MV-4-11 (cell line): Measurements from ENCODE around the gene CNTRL.

Experiments used
- DNase-seq: peaks from one replicate; lab custom pipeline; 2025; lab: John Stamatoyannopoulos, UW

The CNTRL gene

GRCh38 chr9:121179930-121180681 lies 105.4 kb downstream of the CNTRL start:
- no peak for DNase-seq

GRCh38 chr9:121182101-121182836 lies 107.5 kb downstream of the CNTRL start:
- DNase-seq = no peak

- peak; percentile 51 for DNase-seq
Measured at GRCh38 chr9:121182989-121183388, 108.2 kb downstream of the CNTRL start.

- DNase-seq = no peak
Measured at GRCh38 chr9:121183666-121184423, 109.1 kb downstream of the CNTRL start.

- DNase-seq = no peak
Measured at GRCh38 chr9:121184463-121184862, 109.7 kb downstream of the CNTRL start.

- peak; percentile 22 for DNase-seq
Measured at GRCh38 chr9:121185178-121185745, 110.5 kb downstream of the CNTRL start.

GRCh38 chr9:121185774-121186403 lies 111.1 kb downstream of the CNTRL start:
- no peak for DNase-seq

GRCh38 chr9:121187636-121188305 lies 113.0 kb downstream of the CNTRL start:
- no peak for DNase-seq

- DNase-seq = no peak
Measured at GRCh38 chr9:121189006-121189405, 114.3 kb downstream of the CNTRL start.

- no peak for DNase-seq
Measured at GRCh38 chr9:121189660-121190059, 114.9 kb downstream of the CNTRL start.

- no peak for DNase-seq
Measured at GRCh38 chr9:121191235-121191634, 116.5 kb downstream of the CNTRL start.

GRCh38 chr9:121192518-121192917 lies 117.8 kb downstream of the CNTRL start:
- DNase-seq = no peak

- no peak for DNase-seq
Measured at GRCh38 chr9:121192959-121193640, 118.3 kb downstream of the CNTRL start.

GRCh38 chr9:121194730-121195129 lies 120.0 kb downstream of the CNTRL start:
- DNase-seq = peak; percentile 13

GRCh38 chr9:121196389-121196788 lies 121.6 kb downstream of the CNTRL start:
- DNase-seq = no peak

GRCh38 chr9:121197132-121197531 lies 122.4 kb downstream of the CNTRL start:
- DNase-seq = no peak

- no peak for DNase-seq
Measured at GRCh38 chr9:121198512-121199042, 123.8 kb downstream of the CNTRL start.

- no peak for DNase-seq
Measured at GRCh38 chr9:121199921-121200320, 125.2 kb downstream of the CNTRL start.

GRCh38 chr9:121200356-121200755 lies 125.6 kb downstream of the CNTRL start:
- DNase-seq = no peak

- no peak for DNase-seq
Measured at GRCh38 chr9:121201045-121201737, 126.4 kb downstream of the CNTRL start.
